ENCODE measurements around the gene CDH2.

DNA sequence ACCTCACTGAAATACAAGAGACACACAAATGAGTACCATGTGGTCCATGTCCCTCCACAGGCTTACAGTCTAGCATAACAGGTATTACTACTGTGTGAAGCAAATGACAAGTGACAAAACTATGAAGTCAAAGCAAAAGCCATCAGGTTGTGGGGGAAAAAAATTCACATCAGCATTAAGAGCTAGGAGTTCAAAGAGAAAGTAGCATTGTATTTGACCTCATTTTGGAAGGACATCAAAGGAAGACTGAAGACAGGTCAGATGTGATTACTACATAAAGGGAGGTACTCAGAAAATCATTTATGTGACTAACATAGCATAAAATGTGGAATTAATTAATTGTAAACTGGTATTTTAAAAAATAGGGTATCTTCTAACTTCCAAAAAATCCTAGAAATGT, 224.2 kb downstream of the CDH2 start:
- no peak for TF ChIP-seq GATA3 (IDR thresholded peaks at IDR 0.05; ENCODE audit: low read depth, low read length)
- TF ChIP-seq GATA2 (IDR thresholded peaks at IDR 0.05; ENCODE audit: low read depth, low read length), result no peak

Measured in SH-SY5Y (cell line).